GM12878 (cell line): ENCODE measurements around the gene VEGFB. TPM values are rescaled to one million over a fixed set of nuclear protein-coding genes. Genes with fewer than 3 reads are reported as not detected.

ENCODE experiments used
- ATAC-seq: fragments of 200-7000 bp; cut with Tn5 transposase; 3 replicates; pipeline ENCODE4 v1.9.1; 2020; ENCODE audit warnings: mild to moderate bottlenecking, moderate library complexity
- BruUV-seq: library from RNA; stranded (reverse); fragments of 400-500 nt; replicated peaks from 2 replicates; lab custom pipeline; 2021; lab: Mats Ljungman, UMichigan
- CTCF ChIA-PET: fragments of 300-600 bp; sonication (Branson Sonifier 250); formaldehyde crosslinking; extraction: SDS; loops from one replicate; lab custom pipeline; 2021; ENCODE audit warnings: inconsistent platforms; lab: Yijun Ruan, JAX
- POLR2A ChIA-PET: fragments of 350-600 bp; formaldehyde crosslinking; extraction: SDS; loops from one replicate; lab custom pipeline; 2021; ENCODE audit warnings: inconsistent platforms; lab: Charles Lee
- RAD21 ChIA-PET: fragments of 300-600 bp; sonication (Branson Sonifier 250); formaldehyde crosslinking; loops from one replicate; lab custom pipeline; 2023; ENCODE audit warnings: antibody characterized with exemption; ENCODE audit not compliant: unreplicated experiment; lab: Charles Lee
- SMC1A ChIA-PET: fragments of 300-600 bp; sonication (Branson Sonifier 250); formaldehyde crosslinking; loops from one replicate; lab custom pipeline; 2023; ENCODE audit not compliant: unreplicated experiment, uncharacterized antibody; lab: Charles Lee
- DNase-seq: peaks from one replicate; pipeline ENCODE4 v3.0.0-alpha.2; 2011; ENCODE audit warnings: low read depth, low spot score
- FAIRE-seq: peaks from 3 replicates; lab custom pipeline; 2011; peaks lifted over from hg19 to GRCh38; lab: Jason Lieb, UNC
- H2AFZ ChIP-seq: 2 replicates; pipeline ENCODE4 v1.6.0; 2011; ENCODE audit warnings: low read depth, low read length, control low read depth; ENCODE audit not compliant: control insufficient read depth
- H3K27ac ChIP-seq: 2 replicates; pipeline ENCODE4 v1.5.1; 2011; ENCODE audit warnings: control low read depth; ENCODE audit not compliant: control insufficient read depth, insufficient read depth
- H3K27me3 ChIP-seq, 2 experiments: replicated peaks in 1 of 2; 2 replicates each; pipeline versions ENCODE4 v1.6.0 to v1.6.1; 2011; ENCODE audit warnings: low read length in 1 of 2; ENCODE audit not compliant: control insufficient read depth in 2 of 2, insufficient read depth in 2 of 2
- H3K36me3 ChIP-seq, 2 experiments: 2 replicates each; pipeline ENCODE4 v1.5.1; 2011; ENCODE audit warnings: low read length in 1 of 2; ENCODE audit not compliant: control insufficient read depth in 2 of 2, insufficient read depth in 2 of 2
- H3K4me1 ChIP-seq: 2 replicates; pipeline ENCODE4 v1.6.1; 2011; ENCODE audit warnings: mild to moderate bottlenecking, low read length, moderate library complexity, mixed read lengths; ENCODE audit not compliant: control insufficient read depth, insufficient read depth
- H3K4me2 ChIP-seq: 2 replicates; pipeline ENCODE4 v1.6.0; 2011; ENCODE audit warnings: control low read depth; ENCODE audit not compliant: control insufficient read depth, insufficient read depth
- H3K4me3 ChIP-seq: fragments of 200-600 bp; sonication (generic); 2 replicates; pipeline ENCODE4 v1.5.1; 2016
- H3K79me2 ChIP-seq: 2 replicates; pipeline ENCODE4 v1.6.0; 2011; ENCODE audit warnings: low read length; ENCODE audit not compliant: control insufficient read depth, insufficient read depth
- H3K9ac ChIP-seq: 2 replicates; pipeline ENCODE4 v1.8.0; 2011; ENCODE audit warnings: low read length, control low read depth, mixed read lengths; ENCODE audit not compliant: control insufficient read depth, insufficient read depth
- H3K9me3 ChIP-seq: replicated peaks from 3 replicates; pipeline ENCODE4 v1.5.1; 2011; ENCODE audit warnings: mild to moderate bottlenecking, low read length; ENCODE audit not compliant: control insufficient read depth, insufficient read depth
- H4K20me1 ChIP-seq: 2 replicates; pipeline ENCODE4 v1.6.0; 2011; ENCODE audit not compliant: control insufficient read depth, insufficient read depth
- ATF7 ChIP-seq: fragments of 450-650 bp; IDR thresholded peaks from 2 replicates; pipeline ENCODE4 v1.6.1; 2016; ENCODE audit warnings: low read depth, mild to moderate bottlenecking
- CHD4 ChIP-seq: fragments of 200-600 bp; sonication (generic); IDR thresholded peaks from 2 replicates; pipeline ENCODE4 v1.6.1; 2016; ENCODE audit warnings: mild to moderate bottlenecking
- KDM1A ChIP-seq: fragments of 200-600 bp; sonication (generic); IDR thresholded peaks from 2 replicates; pipeline ENCODE4 v1.6.1; 2016; ENCODE audit warnings: borderline replicate concordance
- KLF5 ChIP-seq: fragments of 450-650 bp; IDR thresholded peaks from 2 replicates; pipeline ENCODE4 v1.6.1; 2014; ENCODE audit warnings: mild to moderate bottlenecking; ENCODE audit not compliant: partially characterized antibody
- MYB ChIP-seq: fragments of 150-350 bp; IDR thresholded peaks from 2 replicates; pipeline ENCODE4 v1.6.1; 2014; ENCODE audit warnings: mild to moderate bottlenecking, low read depth, low read length, borderline replicate concordance
- PAX8 ChIP-seq: fragments of 450-650 bp; IDR thresholded peaks from 2 replicates; pipeline ENCODE4 v1.6.1; 2017; ENCODE audit warnings: mild to moderate bottlenecking, moderate library complexity
- PML ChIP-seq: IDR thresholded peaks from 2 replicates; pipeline ENCODE4 v1.6.1; 2012; ENCODE audit warnings: low read length, inconsistent platforms
- TCF3 ChIP-seq: IDR thresholded peaks from 2 replicates; pipeline ENCODE4 v1.6.1; 2012; ENCODE audit warnings: low read depth, mild to moderate bottlenecking, low read length, borderline replicate concordance; ENCODE audit not compliant: insufficient read depth
- USF1 ChIP-seq: IDR thresholded peaks from 2 replicates; pipeline ENCODE4 v1.6.1; 2011; ENCODE audit warnings: borderline replicate concordance, low read depth, mild to moderate bottlenecking, moderate library complexity, mixed read lengths, low read length; ENCODE audit not compliant: insufficient read depth; ENCODE audit errors: extremely low read length
- YY1 ChIP-seq: IDR thresholded peaks from 2 replicates; pipeline ENCODE4 v1.6.1; 2011; ENCODE audit warnings: low read depth, mild to moderate bottlenecking, low read length
- ZNF592 ChIP-seq: fragments of 450-650 bp; IDR thresholded peaks from 2 replicates; pipeline ENCODE4 v1.6.1; 2017; ENCODE audit warnings: mild to moderate bottlenecking, moderate library complexity
- WGBS: methylation state at CpG from one replicate; pipeline ENCODE4 v1.1.6; 2016; ENCODE audit warnings: low lambda C conversion rate; ENCODE audit not compliant: insufficient replicate concordance, insufficient coverage; ENCODE audit errors: missing lambda C conversion rate; 5-methylcytosine and 5-hydroxymethylcytosine counted together
- in situ Hi-C: fragments of 300-500 bp; cut with MboI; formaldehyde crosslinking; loops from 9 replicates; pipeline ENCODE4 v1.14.3; 2018; ENCODE audit warnings: mixed read lengths
- intact Hi-C: fragments of 100-400 bp; cut with micrococcal nuclease; formaldehyde crosslinking; loops from one replicate; pipeline ENCODE4 v1.14.2; 2022; ENCODE audit not compliant: unreplicated experiment
- polyA plus RNA-seq, 11 experiments: library from polyadenylated mRNA; depleted of rRNA in 4 of 11; unstranded in 6 of 11; stranded (reverse) in 5 of 11; fragments of >200 nt; fragmentation: Nextera tagmentation in 4 of 11; fragmentation: Illumina TruSeq in 1 of 11; extraction: Ambion mirVana in 4 of 11; extraction: Trizol in 1 of 11; gene quantifications; 1 replicate in 1 of 11; 2 replicates in 10 of 11; pipeline versions ENCODE4 v1.2.1 to v1.2.3, GENCODE V29; 2011 to 2016; ENCODE audit warnings: inconsistent platforms in 2 of 11, missing spikeins in 2 of 11, low read depth in 1 of 11
- total RNA-seq, 4 experiments: library from RNA; depleted of rRNA in 3 of 4; stranded (reverse); fragments of >200 nt in 3 of 4; fragmentation: Illumina TruSeq in 1 of 4; extraction: Trizol in 1 of 4; gene quantifications; 2 replicates each; pipeline versions ENCODE4 v1.2.1 to v1.2.3, GENCODE V29; 2013 to 2021

The VEGFB gene
- total and polyA plus RNA-seq, 10 of the 15 experiments (the other 5 are each of a cell fraction or from before 2014, with no cell fraction given) = 7.0 to 75.8 (median 20.3) TPM

- H2AFZ ChIP-seq = no peak overlapping the region
- TF ChIP-seq ATF7 (no peak), KLF5 (no peak), TCF3 (no peak), ZNF592 (no peak), YY1 (no peak), PAX8 (no peak), USF1 (no peak), MYB (no peak), CHD4 (no peak), PML (no peak), KDM1A (no peak)
- TF ChIP-seq, all 136 proteins: peak for 0
- intact Hi-C loops = no loop called here
- FAIRE-seq (no peak), ATAC-seq (no peak), DNase-seq (no peak)
- ChIA-PET CTCF (interaction anchor here (0.9 kb wide), 1 partner anchor 45 kb away, joined by 4 read pairs; the partner anchor contains the start of gene CATSPERZ), POLR2A (interaction anchor here (0.5 to 0.7 kb wide), 4 partner anchors 10 to 1439 kb away, joined by 3 read pairs; no protein-coding TSS in a partner anchor), RAD21 (no interaction called here), SMC1A (no interaction called here)
- H3K4me3 ChIP-seq = no peak overlapping the region
- 87% methylated on average over 34 of the region's 35 CpGs for WGBS
- no peak overlapping the region for H3K9ac ChIP-seq
- no TSS peak for BruUV-seq
- H3K79me2 ChIP-seq = no peaks in the 10 kb centered on the region; the same call in 1 of the 2 replicates
- no peaks in the 10 kb centered on the region for H3K27me3 ChIP-seq
- peaks cover 17% of the 10 kb centered on the region for H3K4me1 ChIP-seq
- H3K4me2 ChIP-seq = no peak overlapping the region
- H3K27ac ChIP-seq = no peak overlapping the region
- in situ Hi-C loops = no loop called here
- peaks cover 0 to 5% of the 10 kb centered on the region in 2 experiments; a peak in 2 of 4 replicates for H3K36me3 ChIP-seq
- H3K9me3 ChIP-seq = no peaks in the 10 kb centered on the region
- H4K20me1 ChIP-seq = no peaks in the 10 kb centered on the region
Measured at GRCh38 chr11:64255135-64256128, 21.0 kb downstream of the VEGFB start.
